HepG2 (cell line): ENCODE data around the gene SLU7. TPM values are rescaled to one million over a fixed set of nuclear protein-coding genes. Genes with fewer than 3 reads are reported as not detected.
A peak's percentile ranks its signal among the peaks of the same experiment; 100 is the strongest.

ENCODE experiments used
- ARNTL ChIP-seq: sonication (generic); formaldehyde crosslinking; IDR thresholded peaks from 2 replicates; pipeline ENCODE4 v1.4.0; 2020; ENCODE audit warnings: mild to moderate bottlenecking, missing genetic modification reagents
- BHLHE40 ChIP-seq: IDR thresholded peaks from 2 replicates; pipeline ENCODE4 v1.6.1; 2011; ENCODE audit warnings: low read length, improper control_type of control experiment
- FOXM1 ChIP-seq: sonication (generic); formaldehyde crosslinking; IDR thresholded peaks from 2 replicates; pipeline ENCODE4 v1.5.0; 2020; ENCODE audit warnings: missing genetic modification reagents
- GABPB1 ChIP-seq: IDR thresholded peaks from 2 replicates; pipeline ENCODE4 v1.6.1; 2016; ENCODE audit warnings: mild to moderate bottlenecking, missing genetic modification reagents, moderate library complexity, missing compliant biosample characterization
- KDM2A ChIP-seq: sonication (generic); formaldehyde crosslinking; IDR thresholded peaks from 2 replicates; pipeline ENCODE4 v1.4.0; 2020; ENCODE audit warnings: low read depth, missing genetic modification reagents, borderline replicate concordance
- NFYC ChIP-seq: IDR thresholded peaks from 2 replicates; pipeline ENCODE4 v1.6.1; 2016; ENCODE audit warnings: missing genetic modification reagents, missing compliant biosample characterization
- RELA ChIP-seq: sonication (generic); formaldehyde crosslinking; IDR thresholded peaks from 2 replicates; pipeline ENCODE4 v1.4.0; 2020; ENCODE audit warnings: missing genetic modification reagents
- ZBTB38 ChIP-seq: sonication (generic); formaldehyde crosslinking; IDR thresholded peaks from 2 replicates; pipeline ENCODE4 v1.5.1; 2020; ENCODE audit warnings: mild to moderate bottlenecking, missing genetic modification reagents
- ZNF30 ChIP-seq: sonication (generic); formaldehyde crosslinking; IDR thresholded peaks from 2 replicates; pipeline ENCODE4 v1.5.0; 2020; ENCODE audit warnings: mild to moderate bottlenecking, missing genetic modification reagents
- ZNF337 ChIP-seq: sonication (generic); formaldehyde crosslinking; IDR thresholded peaks from 2 replicates; pipeline ENCODE4 v1.5.1; 2020; ENCODE audit warnings: missing genetic modification reagents, low read depth, mild to moderate bottlenecking, borderline replicate concordance
- ZNF430 ChIP-seq: sonication (generic); formaldehyde crosslinking; IDR thresholded peaks from 2 replicates; pipeline ENCODE4 v1.9.0; 2021; ENCODE audit warnings: mild to moderate bottlenecking, missing genetic modification reagents
- ZNF605 ChIP-seq: sonication (generic); formaldehyde crosslinking; IDR thresholded peaks from 2 replicates; pipeline ENCODE4 v1.8.0; 2022; ENCODE audit warnings: mild to moderate bottlenecking, missing genetic modification reagents
- polyA plus RNA-seq, 8 experiments: library from polyadenylated mRNA; depleted of rRNA in 3 of 8; stranded (reverse) in 7 of 8; unstranded in 1 of 8; fragments of >200 nt; fragmentation: Illumina TruSeq in 4 of 8; extraction: Trizol in 4 of 8; gene quantifications; 2 replicates each; pipeline versions ENCODE4 v1.2.1 to v1.2.3, GENCODE V29; 2011 to 2016; ENCODE audit warnings: low read depth in 4 of 8, missing spikeins in 1 of 8, mixed read lengths in 1 of 8; ENCODE audit not compliant: insufficient read depth in 1 of 8
- total RNA-seq, 5 experiments: library from RNA; depleted of rRNA; stranded (reverse); fragments of >200 nt; fragmentation: Illumina TruSeq; extraction: Trizol; gene quantifications; 2 replicates each; pipeline ENCODE4 v1.2.3, GENCODE V29; 2016; ENCODE audit warnings: low read depth in 1 of 5
- TF ChIP-seq, protein P1 (sequence below): sonication (generic); formaldehyde crosslinking; IDR thresholded peaks from 2 replicates; pipeline ENCODE4 v1.5.1; 2020; ENCODE audit warnings: mild to moderate bottlenecking, missing genetic modification reagents, borderline replicate concordance
- TF ChIP-seq, protein P2 (sequence below): sonication (generic); formaldehyde crosslinking; IDR thresholded peaks from 2 replicates; pipeline ENCODE4 v1.4.0; 2020; ENCODE audit warnings: mild to moderate bottlenecking, missing genetic modification reagents
- TF ChIP-seq, protein P3 (sequence below): sonication (generic); formaldehyde crosslinking; IDR thresholded peaks from 2 replicates; pipeline ENCODE4 v1.5.1; 2020; ENCODE audit warnings: mild to moderate bottlenecking, moderate library complexity, missing genetic modification reagents
- TF ChIP-seq, protein P4 (sequence below), 2 experiments: sonication (generic) in 1 of 2; formaldehyde crosslinking in 1 of 2; IDR thresholded peaks; 2 replicates each; pipeline versions ENCODE4 v1.4.0 to v1.6.1; 2018 to 2020; ENCODE audit warnings: missing genetic modification reagents in 2 of 2, borderline replicate concordance in 1 of 2, low read depth in 1 of 2, mild to moderate bottlenecking in 1 of 2, missing biosample characterization in 1 of 2

The SLU7 gene
- total and polyA plus RNA-seq, 2 of the 13 experiments (the other 11 are each of a cell fraction or from before 2014, with no cell fraction given): 24.0 to 39.2 TPM

DNA sequence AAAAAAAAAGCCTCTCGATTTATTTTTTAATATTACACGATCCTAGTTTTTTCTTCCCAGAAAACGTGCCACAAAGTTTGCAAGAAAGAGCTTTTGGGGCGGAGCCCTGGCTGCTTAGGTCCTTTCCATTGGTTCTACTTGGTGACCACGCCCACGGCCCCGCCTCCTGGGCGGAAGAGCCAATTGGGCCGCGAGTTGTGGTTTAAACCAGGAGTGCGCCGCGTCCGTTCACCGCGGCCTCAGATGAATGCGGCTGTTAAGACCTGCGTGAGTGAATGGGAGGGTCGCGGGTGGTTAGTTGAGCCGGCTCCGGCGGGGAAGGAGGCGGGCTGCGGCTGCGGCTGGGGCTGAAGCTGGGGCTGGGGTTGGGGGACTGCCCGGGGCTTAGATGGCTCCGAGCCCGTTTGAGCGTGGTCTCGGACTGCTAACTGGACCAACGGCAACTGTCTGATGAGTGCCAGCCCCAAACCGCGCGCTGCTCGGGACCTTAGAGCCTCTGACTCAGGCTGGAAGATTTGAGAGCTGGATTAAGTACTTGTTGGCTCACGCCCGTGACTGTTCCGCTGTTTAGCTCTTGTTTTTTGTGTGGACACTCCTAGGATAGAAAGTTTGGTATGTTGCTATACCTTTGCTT, 2.9 kb upstream of the SLU7 start, which contains the start of gene PTTG1 (continued):
- TF ChIP-seq, protein P1, sequence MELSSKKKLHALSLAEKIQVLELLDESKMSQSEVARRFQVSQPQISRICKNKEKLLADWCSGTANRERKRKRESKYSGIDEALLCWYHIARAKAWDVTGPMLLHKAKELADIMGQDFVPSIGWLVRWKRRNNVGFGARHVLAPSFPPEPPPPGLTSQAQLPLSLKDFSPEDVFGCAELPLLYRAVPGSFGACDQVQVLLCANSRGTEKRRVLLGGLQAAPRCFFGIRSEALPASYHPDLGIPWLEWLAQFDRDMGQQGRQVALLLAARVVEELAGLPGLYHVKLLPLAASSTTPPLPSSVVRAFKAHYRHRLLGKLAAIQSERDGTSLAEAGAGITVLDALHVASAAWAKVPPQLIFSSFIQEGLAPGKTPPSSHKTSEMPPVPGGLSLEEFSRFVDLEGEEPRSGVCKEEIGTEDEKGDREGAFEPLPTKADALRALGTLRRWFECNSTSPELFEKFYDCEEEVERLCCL (CRISPR knock-in tag): no peak
- TF ChIP-seq GABPB1 (peak; percentile 65), BHLHE40 (peak; percentile 22; the same call in 1 of the 2 replicates), ARNTL (CRISPR knock-in tag) (no peak), ZNF337 (CRISPR knock-in tag) (no peak), ZNF605 (no peak; the same call in 1 of the 2 replicates), NFYC (CRISPR knock-in tag) (peak; percentile 84), ZNF30 (no peak), KDM2A (CRISPR knock-in tag) (peak; percentile 50; the same call in 1 of the 2 replicates), FOXM1 (CRISPR knock-in tag) (peak; percentile 99), ZNF430 (CRISPR knock-in tag) (no peak), ZBTB38 (CRISPR knock-in tag) (no peak), RELA (CRISPR knock-in tag) (no peak)
- TF ChIP-seq, protein P2, sequence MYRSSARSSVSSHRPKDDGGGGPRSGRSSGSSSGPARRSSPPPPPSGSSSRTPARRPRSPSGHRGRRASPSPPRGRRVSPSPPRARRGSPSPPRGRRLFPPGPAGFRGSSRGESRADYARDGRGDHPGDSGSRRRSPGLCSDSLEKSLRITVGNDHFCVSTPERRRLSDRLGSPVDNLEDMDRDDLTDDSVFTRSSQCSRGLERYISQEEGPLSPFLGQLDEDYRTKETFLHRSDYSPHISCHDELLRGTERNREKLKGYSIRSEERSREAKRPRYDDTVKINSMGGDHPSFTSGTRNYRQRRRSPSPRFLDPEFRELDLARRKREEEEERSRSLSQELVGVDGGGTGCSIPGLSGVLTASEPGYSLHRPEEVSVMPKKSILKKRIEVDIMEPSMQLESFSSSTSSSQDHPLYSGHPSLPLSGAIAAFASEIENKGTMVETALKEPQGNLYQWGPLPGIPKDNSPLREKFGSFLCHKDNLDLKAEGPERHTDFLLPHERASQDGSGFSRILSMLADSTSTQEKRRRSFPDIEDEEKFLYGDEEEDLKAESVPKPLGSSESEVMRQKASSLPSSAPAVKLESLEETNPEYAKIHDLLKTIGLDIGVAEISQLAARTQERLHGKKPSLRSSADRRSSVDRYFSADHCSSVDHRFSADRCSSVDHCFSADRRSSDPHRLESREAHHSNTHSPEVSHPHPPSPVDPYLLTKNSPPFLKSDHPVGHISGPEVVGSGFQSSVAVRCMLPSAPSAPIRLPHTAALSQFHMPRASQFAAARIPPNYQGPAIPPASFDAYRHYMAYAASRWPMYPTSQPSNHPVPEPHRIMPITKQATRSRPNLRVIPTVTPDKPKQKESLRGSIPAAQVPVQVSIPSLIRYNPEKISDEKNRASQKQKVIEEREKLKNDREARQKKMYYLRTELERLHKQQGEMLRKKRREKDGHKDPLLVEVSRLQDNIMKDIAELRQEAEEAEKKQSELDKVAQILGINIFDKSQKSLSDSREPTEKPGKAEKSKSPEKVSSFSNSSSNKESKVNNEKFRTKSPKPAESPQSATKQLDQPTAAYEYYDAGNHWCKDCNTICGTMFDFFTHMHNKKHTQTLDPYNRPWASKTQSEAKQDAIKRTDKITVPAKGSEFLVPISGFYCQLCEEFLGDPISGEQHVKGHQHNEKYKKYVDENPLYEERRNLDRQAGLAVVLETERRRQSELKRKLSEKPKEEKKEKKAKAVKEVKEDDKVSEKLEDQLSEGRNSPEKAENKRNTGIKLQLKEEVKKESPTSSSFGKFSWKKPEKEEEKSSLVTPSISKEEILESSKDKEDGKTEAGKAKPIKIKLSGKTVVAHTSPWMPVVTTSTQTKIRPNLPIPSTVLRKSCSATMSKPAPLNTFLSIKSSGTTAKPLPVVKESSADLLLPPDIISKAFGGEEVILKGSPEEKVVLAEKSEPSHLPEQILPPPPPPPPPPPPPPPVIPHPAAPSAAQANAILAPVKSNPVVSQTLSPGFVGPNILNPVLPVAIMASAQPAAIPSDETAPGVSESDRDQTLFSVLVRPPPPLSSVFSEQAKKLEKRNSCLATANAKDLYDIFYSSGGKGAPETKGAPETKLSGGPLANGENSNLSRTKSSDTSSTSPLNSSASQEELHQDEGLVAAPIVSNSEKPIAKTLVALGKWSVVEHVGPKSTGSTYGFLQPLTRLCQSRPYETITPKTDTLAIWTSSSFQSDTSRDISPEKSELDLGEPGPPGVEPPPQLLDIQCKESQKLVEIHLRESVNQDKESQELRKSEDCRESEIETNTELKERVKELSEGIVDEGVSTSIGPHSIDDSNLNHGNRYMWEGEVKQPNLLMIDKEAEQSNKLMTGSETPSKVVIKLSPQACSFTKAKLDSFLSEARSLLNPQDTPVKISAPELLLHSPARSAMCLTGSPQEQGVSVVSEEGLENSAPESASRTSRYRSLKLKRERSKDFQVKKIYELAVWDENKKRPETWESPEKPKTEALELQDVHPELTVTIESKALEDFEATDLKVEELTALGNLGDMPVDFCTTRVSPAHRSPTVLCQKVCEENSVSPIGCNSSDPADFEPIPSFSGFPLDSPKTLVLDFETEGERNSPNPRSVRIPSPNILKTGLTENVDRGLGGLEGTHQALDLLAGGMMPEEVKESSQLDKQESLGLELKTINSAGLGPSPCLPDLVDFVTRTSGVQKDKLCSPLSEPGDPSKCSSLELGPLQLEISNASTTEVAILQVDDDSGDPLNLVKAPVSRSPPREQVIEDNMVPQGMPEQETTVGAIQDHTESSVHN: no peak
- TF ChIP-seq, protein P3, sequence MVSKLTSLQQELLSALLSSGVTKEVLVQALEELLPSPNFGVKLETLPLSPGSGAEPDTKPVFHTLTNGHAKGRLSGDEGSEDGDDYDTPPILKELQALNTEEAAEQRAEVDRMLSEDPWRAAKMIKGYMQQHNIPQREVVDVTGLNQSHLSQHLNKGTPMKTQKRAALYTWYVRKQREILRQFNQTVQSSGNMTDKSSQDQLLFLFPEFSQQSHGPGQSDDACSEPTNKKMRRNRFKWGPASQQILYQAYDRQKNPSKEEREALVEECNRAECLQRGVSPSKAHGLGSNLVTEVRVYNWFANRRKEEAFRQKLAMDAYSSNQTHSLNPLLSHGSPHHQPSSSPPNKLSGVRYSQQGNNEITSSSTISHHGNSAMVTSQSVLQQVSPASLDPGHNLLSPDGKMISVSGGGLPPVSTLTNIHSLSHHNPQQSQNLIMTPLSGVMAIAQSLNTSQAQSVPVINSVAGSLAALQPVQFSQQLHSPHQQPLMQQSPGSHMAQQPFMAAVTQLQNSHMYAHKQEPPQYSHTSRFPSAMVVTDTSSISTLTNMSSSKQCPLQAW: peak; percentile 42; the same call in 1 of the 2 replicates
- TF ChIP-seq, protein P4, sequence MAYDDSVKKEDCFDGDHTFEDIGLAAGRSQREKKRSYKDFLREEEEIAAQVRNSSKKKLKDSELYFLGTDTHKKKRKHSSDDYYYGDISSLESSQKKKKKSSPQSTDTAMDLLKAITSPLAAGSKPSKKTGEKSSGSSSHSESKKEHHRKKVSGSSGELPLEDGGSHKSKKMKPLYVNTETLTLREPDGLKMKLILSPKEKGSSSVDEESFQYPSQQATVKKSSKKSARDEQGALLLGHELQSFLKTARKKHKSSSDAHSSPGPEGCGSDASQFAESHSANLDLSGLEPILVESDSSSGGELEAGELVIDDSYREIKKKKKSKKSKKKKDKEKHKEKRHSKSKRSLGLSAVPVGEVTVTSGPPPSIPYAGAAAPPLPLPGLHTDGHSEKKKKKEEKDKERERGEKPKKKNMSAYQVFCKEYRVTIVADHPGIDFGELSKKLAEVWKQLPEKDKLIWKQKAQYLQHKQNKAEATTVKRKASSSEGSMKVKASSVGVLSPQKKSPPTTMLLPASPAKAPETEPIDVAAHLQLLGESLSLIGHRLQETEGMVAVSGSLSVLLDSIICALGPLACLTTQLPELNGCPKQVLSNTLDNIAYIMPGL (CRISPR knock-in tag; IDR thresholded peaks at IDR 0.05; ENCODE audit: borderline replicate concordance in 1 of 2, low read depth in 1 of 2): no peak
